ENCODE results near the gene POLD2. TPM values are rescaled to one million over a fixed set of nuclear protein-coding genes. Genes with fewer than 3 reads are reported as not detected.

POLD2 gene
- total and polyA plus RNA-seq, 3 experiments from 2014 or later: 74.1 to 291 (median 279) TPM

DNA sequence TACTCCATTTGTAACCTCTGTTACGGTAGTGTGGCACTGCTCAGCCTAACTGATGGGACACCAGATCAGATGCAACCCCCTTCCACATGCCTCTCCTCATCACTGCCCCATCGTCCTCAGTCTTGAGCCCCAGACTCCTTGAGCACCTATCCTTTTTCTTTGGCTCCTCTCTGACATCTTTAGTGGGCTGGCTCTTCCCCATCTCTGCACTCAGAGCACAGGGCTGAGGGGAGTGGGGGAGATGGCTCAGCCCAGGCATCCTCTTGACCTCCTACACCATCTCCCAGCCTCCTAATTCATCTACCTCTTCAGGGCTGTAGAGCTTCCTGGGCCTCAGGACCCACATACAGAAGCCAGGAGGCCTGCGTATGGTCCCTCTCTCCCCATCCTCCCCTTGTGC is 39.6 kb downstream of the POLD2 start:
- ChIA-PET CTCF (no interaction called here), POLR2A (no interaction called here)
- Histone ChIP-seq H3K4me1 (ENCODE audit: insufficient read depth, low read length) (peaks cover 19% of the 10 kb centered on the region), H3K4me3 (ENCODE audit: low read length) (no peak overlapping the region), H3K36me3 (ENCODE audit: insufficient read depth, low read length) (peaks cover 12% of the 10 kb centered on the region), H3K27me3 (ENCODE audit: insufficient read depth, low read length, poor library complexity, severe bottlenecking) (no peaks in the 10 kb centered on the region), H3K9me3 (ENCODE audit: low read length) (no peaks in the 10 kb centered on the region), H3K27ac (ENCODE audit: low read depth, low read length) (no peak overlapping the region)
- H3K27me3 Mint-ChIP-seq: peaks cover 0 to 1% of the 10 kb centered on the region in 2 donors
- peaks cover 3 to 26% (median 5%) of the 10 kb centered on the region in 3 donors for H3K36me3 Mint-ChIP-seq
- peak overlapping the region; percentile 29 to 92 (median 76) for H3K27ac Mint-ChIP-seq
- peaks cover 9 to 34% (median 16%) of the 10 kb centered on the region in 3 donors for H3K4me1 Mint-ChIP-seq
- H3K4me3 Mint-ChIP-seq: peak overlapping the region; percentile 59 to 95 (median 90)
- no peaks in the 10 kb centered on the region for H3K9me3 Mint-ChIP-seq
- DNase-seq: peak in 1 of 5 donors; percentile 38

DNA sequence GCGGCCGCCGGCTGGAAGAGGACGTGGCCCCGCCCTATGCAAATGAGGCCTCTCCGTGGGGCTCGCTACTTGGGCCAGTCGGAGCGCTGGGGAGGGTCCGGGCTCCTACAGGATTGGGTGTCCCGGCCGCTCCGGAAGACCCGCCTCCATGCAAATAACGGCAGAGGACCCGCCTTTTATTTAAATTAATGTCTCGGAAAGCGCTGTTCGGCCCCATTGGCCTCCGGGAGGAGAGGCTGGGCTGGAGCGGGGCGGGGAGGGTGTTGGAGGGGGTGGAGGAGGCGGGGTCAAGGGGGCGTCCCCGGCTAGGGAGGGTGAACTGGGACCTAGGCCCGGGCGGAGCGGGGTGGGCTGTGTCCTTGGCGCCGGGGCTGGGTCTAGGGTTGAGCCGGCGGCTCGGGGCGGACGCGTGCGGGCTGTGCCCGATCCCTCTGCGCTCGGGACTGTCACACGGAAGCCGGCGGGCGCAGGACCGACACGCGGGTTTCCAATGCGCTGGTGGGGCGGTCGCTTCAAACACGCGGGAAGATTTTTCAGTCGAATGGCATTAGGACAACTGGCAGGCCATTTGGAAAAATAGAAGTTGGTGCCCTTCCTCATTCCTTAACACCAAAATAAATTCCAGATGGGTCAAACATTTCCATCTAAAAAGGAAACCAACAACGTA is 40.7 kb downstream of the POLD2 start:
- peak; percentile 97 to 99 (median 98) for DNase-seq
- Mint-ChIP-seq H3K27me3 (peaks cover 0 to 1% of the 10 kb centered on the region in 2 donors), H3K4me1 (peaks cover 13 to 43% (median 22%) of the 10 kb centered on the region in 3 donors), H3K9me3 (no peaks in the 10 kb centered on the region), H3K4me3 (peak overlapping the region; percentile 80 to 95 (median 91)), H3K27ac (peak overlapping the region; percentile 50 to 90 (median 80)), H3K36me3 (peaks cover 5 to 38% (median 9%) of the 10 kb centered on the region in 3 donors)
- CTCF ChIA-PET: no interaction called here
- Histone ChIP-seq H3K27me3 (ENCODE audit: insufficient read depth, low read length, poor library complexity, severe bottlenecking) (no peaks in the 10 kb centered on the region), H3K27ac (ENCODE audit: low read depth, low read length) (peak overlapping the region; percentile 67), H3K4me3 (ENCODE audit: low read length) (peak overlapping the region; percentile 48), H3K9me3 (ENCODE audit: low read length) (no peaks in the 10 kb centered on the region), H3K4me1 (ENCODE audit: insufficient read depth, low read length) (peaks cover 19% of the 10 kb centered on the region), H3K36me3 (ENCODE audit: insufficient read depth, low read length) (peaks cover 24% of the 10 kb centered on the region)
- POLR2A ChIA-PET: interaction anchor here (0.5 kb wide), 1 partner anchor 367 kb away, joined by 3 read pairs; no protein-coding TSS in a partner anchor

GRCh38 chr7:44081266-44081748 is 42.0 kb downstream of the POLD2 start:
- peaks cover 0 to 1% of the 10 kb centered on the region in 2 donors for H3K27me3 Mint-ChIP-seq
- H3K4me1 Mint-ChIP-seq: peaks cover 16 to 46% (median 24%) of the 10 kb centered on the region in 3 donors

DNA sequence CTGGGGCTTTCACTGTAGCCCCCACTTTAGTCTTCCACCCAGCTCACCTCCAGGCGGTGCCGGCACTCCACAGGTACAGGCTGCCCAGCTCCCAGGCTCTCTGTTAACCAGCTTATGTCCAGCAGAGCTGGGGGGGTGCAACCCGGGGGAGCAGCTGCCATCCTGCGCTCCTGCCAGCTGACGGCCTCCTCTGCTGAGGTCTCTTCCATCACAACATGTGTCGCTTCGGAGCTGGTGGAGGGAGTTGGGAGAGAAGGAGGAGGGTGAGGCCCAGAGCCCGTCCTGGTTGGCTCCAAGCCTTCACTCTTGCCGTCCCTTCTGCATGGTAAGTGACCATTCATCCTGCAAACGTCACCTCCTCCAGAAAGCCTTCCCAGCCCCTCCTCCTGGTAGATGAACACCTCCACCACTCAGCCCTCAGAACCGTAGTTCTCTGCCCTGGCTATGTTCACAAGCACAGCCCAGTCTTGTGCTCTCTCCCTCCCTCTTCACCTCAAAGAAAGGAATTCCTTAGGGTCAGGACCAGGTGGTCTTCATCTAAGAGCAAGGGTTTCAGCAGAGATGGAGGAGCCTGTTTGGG is 42.6 kb downstream of the POLD2 start:
- H3K27me3 ChIP-seq (ENCODE audit: insufficient read depth, low read length, poor library complexity, severe bottlenecking): no peaks in the 10 kb centered on the region
- H3K9me3 Mint-ChIP-seq: no peaks in the 10 kb centered on the region
- peak in 1 of 5 donors; percentile 50 for DNase-seq
- peaks cover 40% of the 10 kb centered on the region for H3K36me3 ChIP-seq (ENCODE audit: insufficient read depth, low read length)
- peak overlapping the region; percentile 72 for H3K4me3 ChIP-seq (ENCODE audit: low read length)
- no peaks in the 10 kb centered on the region for H3K9me3 ChIP-seq (ENCODE audit: low read length)
- ChIA-PET POLR2A (interaction anchor here (0.5 to 2.0 kb wide), 6 partner anchors 8 to 409 kb away, joined by 4 to 7 read pairs (median 6); partner anchors contain the start of genes DBNL, NUDCD3, PGAM2 and POLD2), CTCF (interaction anchor here (0.9 to 1.8 kb wide), 6 partner anchors 12 to 61 kb away, joined by 3 to 7 read pairs (median 4); partner anchors contain the start of genes DBNL, PGAM2 and POLD2)
- H3K27me3 Mint-ChIP-seq: peaks cover 0 to 1% of the 10 kb centered on the region in 2 donors
- H3K4me1 ChIP-seq (ENCODE audit: insufficient read depth, low read length): peaks cover 19% of the 10 kb centered on the region
- H3K4me3 Mint-ChIP-seq: peak overlapping the region; percentile 90 to 95 (median 91)
- H3K4me1 Mint-ChIP-seq: peaks cover 16 to 46% (median 24%) of the 10 kb centered on the region in 3 donors
- H3K27ac Mint-ChIP-seq: peak overlapping the region; percentile 72 to 98 (median 94)
- H3K27ac ChIP-seq (ENCODE audit: low read depth, low read length): peak overlapping the region; percentile 45
- H3K36me3 Mint-ChIP-seq: peaks cover 5 to 57% (median 11%) of the 10 kb centered on the region in 3 donors

More at GRCh38 chr7:44081266-44081748, 42.0 kb downstream of the POLD2 start:
- Mint-ChIP-seq H3K27ac (peak overlapping the region; percentile 72 to 98 (median 94)), H3K36me3 (peaks cover 5 to 51% (median 11%) of the 10 kb centered on the region in 3 donors), H3K9me3 (no peaks in the 10 kb centered on the region), H3K4me3 (peak overlapping the region; percentile 90 to 95 (median 91))
- H3K27me3 ChIP-seq (ENCODE audit: insufficient read depth, low read length, poor library complexity, severe bottlenecking): no peaks in the 10 kb centered on the region
- POLR2A ChIA-PET: interaction anchor here (0.5 to 2.0 kb wide), 8 partner anchors 9 to 805 kb away, joined by 3 to 7 read pairs (median 5); partner anchors contain the start of genes DBNL, NUDCD3, PGAM2 and POLD2
- peak overlapping the region; percentile 72 for H3K4me3 ChIP-seq (ENCODE audit: low read length)
- no peaks in the 10 kb centered on the region for H3K9me3 ChIP-seq (ENCODE audit: low read length)
- peaks cover 19% of the 10 kb centered on the region for H3K4me1 ChIP-seq (ENCODE audit: insufficient read depth, low read length)
- DNase-seq: peak in 3 of 5 donors; percentile 35 to 60 (median 53)
- CTCF ChIA-PET: interaction anchor here (0.7 to 1.8 kb wide), 8 partner anchors 13 to 159 kb away, joined by 3 to 7 read pairs (median 3); partner anchors contain the start of genes DBNL, PGAM2 and POLD2
- H3K27ac ChIP-seq (ENCODE audit: low read depth, low read length): peak overlapping the region; percentile 45
- peaks cover 35% of the 10 kb centered on the region for H3K36me3 ChIP-seq (ENCODE audit: insufficient read depth, low read length)

DNA sequence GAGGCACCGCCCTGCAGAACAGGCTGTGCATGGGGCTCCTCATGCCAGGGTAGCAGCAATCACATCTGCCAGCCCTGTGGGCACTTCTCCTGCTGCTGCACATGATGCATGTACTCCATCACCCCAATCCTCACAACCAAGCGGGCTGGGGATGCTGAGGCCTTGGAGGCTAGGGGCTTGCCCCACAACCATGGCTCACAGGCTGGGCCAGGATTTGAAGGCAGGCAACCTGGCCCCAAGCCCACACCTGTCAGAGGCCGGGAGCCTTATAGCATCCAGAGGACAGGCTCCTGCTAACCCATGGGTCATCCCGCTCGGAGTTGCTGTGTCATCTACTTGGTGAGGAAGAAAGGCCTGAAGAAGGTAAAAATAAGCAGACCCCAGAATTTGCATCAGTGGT is 43.2 kb downstream of the POLD2 start:
- H3K36me3 Mint-ChIP-seq: peaks cover 5 to 63% (median 11%) of the 10 kb centered on the region in 3 donors
- Histone ChIP-seq H3K4me3 (ENCODE audit: low read length) (no peak overlapping the region), H3K36me3 (ENCODE audit: insufficient read depth, low read length) (peaks cover 47% of the 10 kb centered on the region), H3K27ac (ENCODE audit: low read depth, low read length) (no peak overlapping the region), H3K27me3 (ENCODE audit: insufficient read depth, low read length, poor library complexity, severe bottlenecking) (no peaks in the 10 kb centered on the region), H3K9me3 (ENCODE audit: low read length) (no peaks in the 10 kb centered on the region), H3K4me1 (ENCODE audit: insufficient read depth, low read length) (peaks cover 19% of the 10 kb centered on the region)
- peak overlapping the region in 3 of 7 donors; percentile 19 to 95 (median 48) for H3K4me3 Mint-ChIP-seq
- H3K9me3 Mint-ChIP-seq: no peaks in the 10 kb centered on the region
- peak in 1 of 5 donors; percentile 33 for DNase-seq
- H3K27me3 Mint-ChIP-seq: peaks cover 0 to 1% of the 10 kb centered on the region in 2 donors
- peaks cover 16 to 46% (median 24%) of the 10 kb centered on the region in 3 donors for H3K4me1 Mint-ChIP-seq
- H3K27ac Mint-ChIP-seq: peak overlapping the region in 4 of 8 donors; percentile 47 to 95 (median 76)
- POLR2A ChIA-PET: interaction anchor here (0.5 to 2.0 kb wide), 2 partner anchors 8 to 73 kb away, joined by 5 to 6 read pairs; no protein-coding TSS in a partner anchor
- CTCF ChIA-PET: interaction anchor here (1.3 kb wide), 1 partner anchor 12 kb away, joined by 4 read pairs; no protein-coding TSS in a partner anchor

DNA sequence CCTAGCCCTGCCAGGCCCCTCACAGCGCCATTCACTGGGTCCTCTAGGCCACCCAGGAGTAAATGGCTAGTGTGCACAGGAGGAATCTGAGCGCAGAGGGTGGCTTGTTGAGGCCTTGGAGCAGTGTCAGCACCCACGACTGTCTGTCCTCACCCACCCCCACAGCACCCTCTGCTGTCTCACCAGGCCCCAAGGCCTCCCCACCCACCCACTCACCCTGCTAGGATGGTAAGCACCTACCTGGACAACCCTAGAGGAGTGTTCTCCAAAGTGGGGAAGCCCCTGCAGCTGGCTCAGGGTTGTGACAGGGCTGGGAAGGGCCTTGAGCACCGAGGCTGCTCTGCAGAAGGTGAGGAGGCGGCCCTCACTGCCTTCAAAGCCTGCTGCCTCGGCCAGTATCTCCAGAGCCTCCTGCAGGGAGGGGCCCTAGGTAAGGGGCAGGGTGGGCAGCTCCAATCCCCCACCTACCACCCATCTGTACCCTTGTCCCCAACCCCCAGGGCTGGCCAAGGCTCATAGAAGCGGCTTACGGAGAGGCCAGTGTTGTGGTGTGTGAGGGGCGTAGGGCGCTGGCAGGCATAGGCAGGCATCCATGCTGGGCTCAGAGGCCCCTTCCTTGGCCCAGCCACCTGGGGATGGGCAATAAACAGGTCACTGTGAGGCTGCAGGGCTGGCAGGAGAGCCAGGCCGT is 43.9 kb downstream of the POLD2 start:
- Histone ChIP-seq H3K27ac (ENCODE audit: low read depth, low read length) (no peak overlapping the region), H3K36me3 (ENCODE audit: insufficient read depth, low read length) (peaks cover 47% of the 10 kb centered on the region), H3K4me1 (ENCODE audit: insufficient read depth, low read length) (peaks cover 19% of the 10 kb centered on the region), H3K4me3 (ENCODE audit: low read length) (no peak overlapping the region), H3K9me3 (ENCODE audit: low read length) (no peaks in the 10 kb centered on the region), H3K27me3 (ENCODE audit: insufficient read depth, low read length, poor library complexity, severe bottlenecking) (no peaks in the 10 kb centered on the region)
- ChIA-PET CTCF (no interaction called here), POLR2A (no interaction called here)
- H3K27me3 Mint-ChIP-seq: peaks cover 0 to 1% of the 10 kb centered on the region in 2 donors
- peak overlapping the region in 2 of 7 donors; percentile 32 to 34 for H3K4me3 Mint-ChIP-seq
- no peaks in the 10 kb centered on the region for H3K9me3 Mint-ChIP-seq
- peak overlapping the region in 2 of 8 donors; percentile 17 to 22 for H3K27ac Mint-ChIP-seq
- peak in 1 of 5 donors; percentile 46 for DNase-seq
- peaks cover 5 to 68% (median 12%) of the 10 kb centered on the region in 3 donors for H3K36me3 Mint-ChIP-seq
- peaks cover 16 to 46% (median 24%) of the 10 kb centered on the region in 3 donors for H3K4me1 Mint-ChIP-seq

- H3K27me3 Mint-ChIP-seq: peaks cover 0 to 1% of the 10 kb centered on the region in 2 donors
- DNase-seq: peak in 1 of 5 donors; percentile 43
- H3K27ac Mint-ChIP-seq: peak overlapping the region in 4 of 8 donors; percentile 39 to 90 (median 59)
- H3K9me3 Mint-ChIP-seq: no peaks in the 10 kb centered on the region
- ChIA-PET POLR2A (no interaction called here), CTCF (interaction anchor here (0.9 kb wide), 1 partner anchor 58 kb away, joined by 3 read pairs; no protein-coding TSS in a partner anchor)
- peaks cover 5 to 77% (median 12%) of the 10 kb centered on the region in 3 donors for H3K36me3 Mint-ChIP-seq
- no peak overlapping the region for H3K4me3 ChIP-seq (ENCODE audit: low read length)
- H3K4me1 ChIP-seq (ENCODE audit: insufficient read depth, low read length): peaks cover 19% of the 10 kb centered on the region
- no peaks in the 10 kb centered on the region for H3K27me3 ChIP-seq (ENCODE audit: insufficient read depth, low read length, poor library complexity, severe bottlenecking)
- H3K4me1 Mint-ChIP-seq: peaks cover 16 to 49% (median 23%) of the 10 kb centered on the region in 3 donors
- peaks cover 47% of the 10 kb centered on the region for H3K36me3 ChIP-seq (ENCODE audit: insufficient read depth, low read length)
- no peak overlapping the region for H3K27ac ChIP-seq (ENCODE audit: low read depth, low read length)
- no peak overlapping the region for H3K4me3 Mint-ChIP-seq
- no peaks in the 10 kb centered on the region for H3K9me3 ChIP-seq (ENCODE audit: low read length)
These were observed 44.8 kb downstream of the POLD2 start for GRCh38 chr7:44078521-44078920.

All from CD8-positive, alpha-beta memory T cell (primary cell).